ENCODE results near the gene PSMA3. TPM values are rescaled to one million over a fixed set of nuclear protein-coding genes. Genes with fewer than 3 reads are reported as not detected.

The PSMA3 gene
- total and polyA plus RNA-seq, 9 of the 15 experiments (the other 6 are each of a cell fraction or from before 2014, with no cell fraction given) = 129 to 786 (median 319) TPM

DNA sequence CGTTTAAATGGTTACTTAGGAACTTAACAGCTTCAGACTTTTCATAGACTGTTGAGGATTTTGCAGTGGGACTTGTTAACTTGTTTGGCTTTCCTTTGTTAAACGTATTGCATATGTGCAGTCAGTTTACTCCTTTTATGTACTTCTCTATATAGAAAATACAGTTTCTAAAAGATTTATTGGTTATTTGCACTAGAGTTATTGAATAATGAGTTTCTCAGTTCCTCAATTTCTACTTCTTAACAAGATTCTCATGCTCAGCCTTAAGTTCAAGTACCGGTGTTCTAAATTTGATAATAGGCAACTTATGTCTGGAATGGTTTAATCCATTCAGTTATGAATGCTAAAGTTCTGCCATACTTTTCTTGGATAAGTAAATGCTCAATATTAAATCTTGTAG lies 919 bp downstream of the PSMA3 start (continued):
- TF ChIP-seq, protein P1, sequence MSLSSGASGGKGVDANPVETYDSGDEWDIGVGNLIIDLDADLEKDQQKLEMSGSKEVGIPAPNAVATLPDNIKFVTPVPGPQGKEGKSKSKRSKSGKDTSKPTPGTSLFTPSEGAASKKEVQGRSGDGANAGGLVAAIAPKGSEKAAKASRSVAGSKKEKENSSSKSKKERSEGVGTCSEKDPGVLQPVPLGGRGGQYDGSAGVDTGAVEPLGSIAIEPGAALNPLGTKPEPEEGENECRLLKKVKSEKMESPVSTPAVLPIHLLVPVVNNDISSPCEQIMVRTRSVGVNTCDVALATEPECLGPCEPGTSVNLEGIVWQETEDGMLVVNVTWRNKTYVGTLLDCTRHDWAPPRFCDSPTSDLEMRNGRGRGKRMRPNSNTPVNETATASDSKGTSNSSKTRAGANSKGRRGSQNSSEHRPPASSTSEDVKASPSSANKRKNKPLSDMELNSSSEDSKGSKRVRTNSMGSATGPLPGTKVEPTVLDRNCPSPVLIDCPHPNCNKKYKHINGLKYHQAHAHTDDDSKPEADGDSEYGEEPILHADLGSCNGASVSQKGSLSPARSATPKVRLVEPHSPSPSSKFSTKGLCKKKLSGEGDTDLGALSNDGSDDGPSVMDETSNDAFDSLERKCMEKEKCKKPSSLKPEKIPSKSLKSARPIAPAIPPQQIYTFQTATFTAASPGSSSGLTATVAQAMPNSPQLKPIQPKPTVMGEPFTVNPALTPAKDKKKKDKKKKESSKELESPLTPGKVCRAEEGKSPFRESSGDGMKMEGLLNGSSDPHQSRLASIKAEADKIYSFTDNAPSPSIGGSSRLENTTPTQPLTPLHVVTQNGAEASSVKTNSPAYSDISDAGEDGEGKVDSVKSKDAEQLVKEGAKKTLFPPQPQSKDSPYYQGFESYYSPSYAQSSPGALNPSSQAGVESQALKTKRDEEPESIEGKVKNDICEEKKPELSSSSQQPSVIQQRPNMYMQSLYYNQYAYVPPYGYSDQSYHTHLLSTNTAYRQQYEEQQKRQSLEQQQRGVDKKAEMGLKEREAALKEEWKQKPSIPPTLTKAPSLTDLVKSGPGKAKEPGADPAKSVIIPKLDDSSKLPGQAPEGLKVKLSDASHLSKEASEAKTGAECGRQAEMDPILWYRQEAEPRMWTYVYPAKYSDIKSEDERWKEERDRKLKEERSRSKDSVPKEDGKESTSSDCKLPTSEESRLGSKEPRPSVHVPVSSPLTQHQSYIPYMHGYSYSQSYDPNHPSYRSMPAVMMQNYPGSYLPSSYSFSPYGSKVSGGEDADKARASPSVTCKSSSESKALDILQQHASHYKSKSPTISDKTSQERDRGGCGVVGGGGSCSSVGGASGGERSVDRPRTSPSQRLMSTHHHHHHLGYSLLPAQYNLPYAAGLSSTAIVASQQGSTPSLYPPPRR (CRISPR knock-in tag; IDR thresholded peaks at IDR 0.05; ENCODE audit: borderline replicate concordance) = no peak
- TF ChIP-seq RNF2 (IDR thresholded peaks at IDR 0.05) = no peak
- TF ChIP-seq DIDO1 (tag; IDR thresholded peaks at IDR 0.05; ENCODE audit: low read depth) = no peak
- TF ChIP-seq ZBTB5 (IDR thresholded peaks at IDR 0.05) = no peak
- TF ChIP-seq, protein P2, sequence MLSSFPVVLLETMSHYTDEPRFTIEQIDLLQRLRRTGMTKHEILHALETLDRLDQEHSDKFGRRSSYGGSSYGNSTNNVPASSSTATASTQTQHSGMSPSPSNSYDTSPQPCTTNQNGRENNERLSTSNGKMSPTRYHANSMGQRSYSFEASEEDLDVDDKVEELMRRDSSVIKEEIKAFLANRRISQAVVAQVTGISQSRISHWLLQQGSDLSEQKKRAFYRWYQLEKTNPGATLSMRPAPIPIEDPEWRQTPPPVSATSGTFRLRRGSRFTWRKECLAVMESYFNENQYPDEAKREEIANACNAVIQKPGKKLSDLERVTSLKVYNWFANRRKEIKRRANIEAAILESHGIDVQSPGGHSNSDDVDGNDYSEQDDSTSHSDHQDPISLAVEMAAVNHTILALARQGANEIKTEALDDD (IDR thresholded peaks at IDR 0.05) = no peak
- TF ChIP-seq SETDB1 (IDR thresholded peaks at IDR 0.05; ENCODE audit: low read length) = no peak
- TF ChIP-seq TAF7 (tag; IDR thresholded peaks at IDR 0.05) = no peak
- TF ChIP-seq, protein P3, sequence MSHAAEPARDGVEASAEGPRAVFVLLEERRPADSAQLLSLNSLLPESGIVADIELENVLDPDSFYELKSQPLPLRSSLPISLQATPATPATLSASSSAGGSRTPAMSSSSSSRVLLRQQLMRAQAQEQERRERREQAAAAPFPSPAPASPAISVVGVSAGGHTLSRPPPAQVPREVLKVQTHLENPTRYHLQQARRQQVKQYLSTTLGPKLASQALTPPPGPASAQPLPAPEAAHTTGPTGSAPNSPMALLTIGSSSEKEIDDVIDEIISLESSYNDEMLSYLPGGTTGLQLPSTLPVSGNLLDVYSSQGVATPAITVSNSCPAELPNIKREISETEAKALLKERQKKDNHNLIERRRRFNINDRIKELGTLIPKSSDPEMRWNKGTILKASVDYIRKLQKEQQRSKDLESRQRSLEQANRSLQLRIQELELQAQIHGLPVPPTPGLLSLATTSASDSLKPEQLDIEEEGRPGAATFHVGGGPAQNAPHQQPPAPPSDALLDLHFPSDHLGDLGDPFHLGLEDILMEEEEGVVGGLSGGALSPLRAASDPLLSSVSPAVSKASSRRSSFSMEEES (CRISPR knock-in tag; IDR thresholded peaks at IDR 0.05) = no peak

Measured in K562 (cell line).